Dermis lymphatic vessel endothelial cell (primary cell): ENCODE results near the gene IDH2. TPM values are rescaled to one million over a fixed set of nuclear protein-coding genes. Genes with fewer than 3 reads are reported as not detected.

ENCODE experiments used
- total RNA-seq: library from RNA; depleted of rRNA; stranded (reverse); fragments of >200 nt; gene quantifications from 2 replicates; pipeline ENCODE4 v1.2.1, GENCODE V29; 2014

IDH2 gene
- 60.7 and 96.3 TPM in 2 replicates for total RNA-seq

DNA sequence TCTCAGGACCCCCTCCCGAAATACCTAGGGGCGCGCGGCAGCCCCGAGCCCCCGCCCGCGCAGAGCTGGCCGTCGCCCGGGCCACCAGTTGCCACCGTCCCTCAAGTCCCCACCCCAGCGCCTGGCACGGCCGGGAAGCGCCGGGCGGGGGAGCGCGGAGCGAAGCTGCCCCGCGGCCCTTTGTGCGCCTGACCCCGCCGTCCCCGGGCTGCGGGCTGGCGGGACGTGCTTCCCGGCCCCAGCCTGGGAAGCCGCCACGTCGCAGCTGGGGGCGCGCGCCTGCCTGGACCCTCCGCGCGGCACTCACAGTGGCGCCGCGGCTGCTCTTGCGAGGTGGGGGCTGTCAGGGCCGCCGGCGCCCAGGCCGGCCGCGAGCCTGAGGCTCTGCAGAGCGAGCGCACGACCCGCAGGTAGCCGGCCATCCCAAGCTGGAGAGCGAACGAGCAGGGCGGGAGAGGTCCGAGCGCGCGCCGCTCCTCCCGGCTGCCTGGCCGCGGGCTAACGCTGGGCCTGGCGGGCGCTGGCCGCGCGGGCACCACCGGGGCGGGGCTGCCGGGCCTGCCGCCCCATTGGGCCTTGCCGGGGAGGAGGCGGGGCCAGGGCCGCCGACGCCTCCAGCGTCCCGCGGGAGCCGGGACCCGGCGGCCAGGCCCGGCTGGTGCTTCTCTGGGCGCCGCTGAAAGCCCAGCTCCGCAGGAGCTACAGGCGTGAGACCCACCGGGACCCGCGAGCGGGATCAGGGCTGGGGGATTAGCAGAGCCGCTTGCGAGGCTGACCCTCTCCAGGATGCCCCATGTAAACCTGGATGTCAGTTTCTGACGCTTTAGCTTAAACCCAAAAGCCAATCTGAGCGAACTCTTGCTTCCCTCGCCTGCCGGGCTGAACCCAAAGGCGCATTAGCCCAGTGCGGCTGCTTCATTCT, at the start of gene IDH2:
IDH2 (minus strand) TSS at position 500 of the 922 bp plus-strand sequence; CDS start at position 422, 78 bp downstream.

Other genes with a start within 250 kb of the IDH2 start
- gene AP3S2, start 208.5 kb downstream of the IDH2 start, total RNA-seq = 27.1 and 27.8 TPM in 2 replicates
- 10.6 and 12.4 TPM in 2 replicates for gene ARPIN, start 189.5 kb downstream of the IDH2 start, total RNA-seq
- gene ZNF710, start 101.1 kb downstream of the IDH2 start, total RNA-seq = 9.0 TPM in 2 replicates
- 6.9 and 8.6 TPM in 2 replicates for gene SEMA4B, start 98.9 kb upstream of the IDH2 start, total RNA-seq
- 36.4 and 39.4 TPM in 2 replicates for gene CIB1, start 131.5 kb upstream of the IDH2 start, total RNA-seq
- 7.4 and 9.4 TPM in 2 replicates for gene GDPGP1, start 131.7 kb upstream of the IDH2 start, total RNA-seq
- not detected in 2 replicates for gene TTLL13, start 147.1 kb upstream of the IDH2 start, total RNA-seq
- gene NGRN, start 163.2 kb upstream of the IDH2 start, total RNA-seq = 62.1 and 67.5 TPM in 2 replicates
- 1.2 and 1.4 TPM in 2 replicates for gene ZNF774, start 249.8 kb upstream of the IDH2 start, total RNA-seq